Neural cell (in vitro differentiated cells): ENCODE data around the gene ATP6V1G3. TPM values are rescaled to one million over a fixed set of nuclear protein-coding genes. Genes with fewer than 3 reads are reported as not detected.

Experiments used
- H2AFZ ChIP-seq: fragments of 200-600, 300-800 bp; sonication (generic), shearing (Covaris generic); 2 replicates; pipeline ENCODE4 v1.6.0; 2014; ENCODE audit warnings: low read depth, mild to moderate bottlenecking, antibody characterized with exemption, low read length, moderate library complexity
- H3F3A ChIP-seq: fragments of 200-600 bp; shearing (Covaris generic); 2 replicates; pipeline ENCODE4 v1.6.1; 2016; ENCODE audit warnings: mild to moderate bottlenecking, moderate library complexity, mixed read lengths, antibody characterized with exemption, low read length; ENCODE audit not compliant: insufficient read depth, poor library complexity, severe bottlenecking
- H3K27ac ChIP-seq: fragments of 200-600, 300-800 bp; sonication (generic), shearing (Covaris generic); 2 replicates; pipeline ENCODE4 v1.5.1; 2014; ENCODE audit warnings: mild to moderate bottlenecking, low read length, moderate library complexity
- H3K27me3 ChIP-seq: fragments of 300-800, 200-600 bp; sonication (generic), shearing (Covaris generic); 2 replicates; pipeline ENCODE4 v1.6.0; 2014; ENCODE audit warnings: mild to moderate bottlenecking, low read depth, low read length, moderate library complexity; ENCODE audit not compliant: insufficient read depth
- H3K36me3 ChIP-seq: fragments of 300-800, 200-600 bp; sonication (generic), shearing (Covaris generic); 2 replicates; pipeline ENCODE4 v1.5.1; 2014; ENCODE audit warnings: mild to moderate bottlenecking, antibody characterized with exemption, low read length, moderate library complexity; ENCODE audit not compliant: insufficient read depth
- H3K4me2 ChIP-seq: fragments of 300-800, 200-600 bp; sonication (generic), shearing (Covaris generic); 2 replicates; pipeline ENCODE4 v1.6.0; 2014; ENCODE audit warnings: mild to moderate bottlenecking, low read length
- H3K4me3 ChIP-seq: fragments of 300-800, 200-600 bp; sonication (generic), shearing (Covaris generic); 2 replicates; pipeline ENCODE4 v1.5.1; 2014; ENCODE audit warnings: mild to moderate bottlenecking, low read length, moderate library complexity
- H3K79me2 ChIP-seq: fragments of 200-600 bp; shearing (Covaris generic); replicated peaks from 2 replicates; pipeline ENCODE4 v1.6.0; 2014; ENCODE audit warnings: mild to moderate bottlenecking, low read length, moderate library complexity; ENCODE audit not compliant: insufficient read depth
- H3K9ac ChIP-seq: fragments of 300-800, 200-600 bp; sonication (generic), shearing (Covaris generic); 2 replicates; pipeline ENCODE4 v1.6.1; 2016; ENCODE audit warnings: mild to moderate bottlenecking, low read length, mixed read lengths
- H3K9me2 ChIP-seq: fragments of 200-600 bp; shearing (Covaris generic); 2 replicates; pipeline ENCODE4 v1.6.1; 2016; ENCODE audit warnings: mild to moderate bottlenecking, low read length, mixed read lengths; ENCODE audit not compliant: insufficient read depth
- H3K9me3 ChIP-seq: fragments of 200-600, 300-800 bp; sonication (generic), shearing (Covaris generic); 2 replicates; pipeline ENCODE4 v1.6.1; 2016; ENCODE audit warnings: mild to moderate bottlenecking, mixed run types, low read length, moderate library complexity, mixed read lengths
- H4K20me1 ChIP-seq: fragments of 200-600 bp; shearing (Covaris generic); 2 replicates; pipeline ENCODE4 v1.6.1; 2016; ENCODE audit warnings: mild to moderate bottlenecking, mixed run types; ENCODE audit not compliant: insufficient read depth
- CTCF ChIP-seq: fragments of 450-650 bp; IDR thresholded peaks from 2 replicates; pipeline ENCODE4 v1.5.1; 2014; ENCODE audit warnings: antibody characterized with exemption, mild to moderate bottlenecking, moderate library complexity; ENCODE audit not compliant: poor library complexity, severe bottlenecking
- EP300 ChIP-seq: fragments of 450-650 bp; conservative IDR thresholded peaks from 2 replicates; pipeline ENCODE4 v1.6.1; 2014; ENCODE audit warnings: antibody characterized with exemption, mild to moderate bottlenecking, moderate library complexity; ENCODE audit not compliant: poor library complexity, severe bottlenecking
- EZH2 ChIP-seq: fragments of 200-600, 300-800 bp; shearing (Covaris generic), sonication (generic); IDR thresholded peaks from 2 replicates; pipeline ENCODE4 v1.6.1; 2014; ENCODE audit warnings: antibody characterized with exemption, low read length, borderline replicate concordance, mild to moderate bottlenecking; ENCODE audit not compliant: insufficient read depth, poor library complexity, severe bottlenecking
- MXI1 ChIP-seq: fragments of 450-650 bp; conservative IDR thresholded peaks from 2 replicates; pipeline ENCODE4 v1.6.1; 2014; ENCODE audit warnings: antibody characterized with exemption, mild to moderate bottlenecking; ENCODE audit not compliant: poor library complexity, severe bottlenecking
- POLR2AphosphoS5 ChIP-seq: IDR thresholded peaks from 2 replicates; pipeline ENCODE4 v1.6.1; 2012
- RAD21 ChIP-seq: fragments of 450-650 bp; conservative IDR thresholded peaks from 2 replicates; pipeline ENCODE4 v1.6.1; 2014; ENCODE audit warnings: antibody characterized with exemption, mild to moderate bottlenecking, moderate library complexity
- SMC3 ChIP-seq: fragments of 450-650 bp; conservative IDR thresholded peaks from 2 replicates; pipeline ENCODE4 v1.6.1; 2014; ENCODE audit warnings: antibody characterized with exemption, mild to moderate bottlenecking, moderate library complexity; ENCODE audit not compliant: poor library complexity
- TAF1 ChIP-seq: IDR thresholded peaks from 2 replicates; pipeline ENCODE4 v1.6.1; 2012; ENCODE audit warnings: low read depth
- polyA plus RNA-seq: library from polyadenylated mRNA; depleted of rRNA; stranded (reverse); fragments of >200 nt; gene quantifications from 2 replicates; pipeline ENCODE4 v1.2.3, GENCODE V29; 2014
- TF ChIP-seq, protein P1 (sequence below): IDR thresholded peaks from 2 replicates; pipeline ENCODE4 v1.6.1; 2012; ENCODE audit warnings: borderline replicate concordance

The ATP6V1G3 gene
- polyA plus RNA-seq, 1 donor from 2014 or later = not detected

- no peak overlapping the region for H3K9ac ChIP-seq
- H3K27ac ChIP-seq = no peak overlapping the region
- no peak for TF ChIP-seq EZH2
- H3K9me2 ChIP-seq = no peaks in the 10 kb centered on the region
- no peak overlapping the region for H3K4me3 ChIP-seq
- no peaks in the 10 kb centered on the region for H3F3A ChIP-seq
- H3K79me2 ChIP-seq = no peaks in the 10 kb centered on the region
- H3K9me3 ChIP-seq = no peaks in the 10 kb centered on the region
- no peaks in the 10 kb centered on the region for H4K20me1 ChIP-seq
- H3K4me2 ChIP-seq = no peak overlapping the region
- H3K27me3 ChIP-seq = no peaks in the 10 kb centered on the region
- no peaks in the 10 kb centered on the region for H3K36me3 ChIP-seq
- no peak overlapping the region for H2AFZ ChIP-seq
Observed at GRCh38 chr1:198483006-198483405, 57.5 kb downstream of the ATP6V1G3 start.

DNA sequence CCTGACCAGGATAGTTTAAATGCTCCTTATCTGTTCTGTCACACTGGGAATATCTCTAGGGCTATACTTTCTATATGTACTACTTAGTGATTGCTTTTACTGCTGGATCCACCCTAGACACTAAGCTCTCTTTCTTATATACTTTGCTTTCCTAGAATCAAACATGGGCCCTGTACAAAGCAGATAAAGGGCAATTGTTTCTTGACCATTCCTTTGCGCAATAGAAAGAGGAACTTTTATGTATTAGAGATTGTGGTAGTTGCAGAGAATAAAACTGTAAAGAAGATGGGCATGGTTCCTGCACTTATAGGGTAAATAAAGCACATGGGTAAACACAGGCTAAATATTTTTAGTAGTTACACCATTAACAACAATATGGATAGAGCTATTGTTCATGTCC, 58.8 kb downstream of the ATP6V1G3 start:
- no peak for TF ChIP-seq TAF1
- TF ChIP-seq CTCF = no peak
- TF ChIP-seq POLR2AphosphoS5 = no peak
- TF ChIP-seq SMC3 = no peak
- TF ChIP-seq RAD21 = no peak
- no peak for TF ChIP-seq MXI1
- TF ChIP-seq, protein P1, sequence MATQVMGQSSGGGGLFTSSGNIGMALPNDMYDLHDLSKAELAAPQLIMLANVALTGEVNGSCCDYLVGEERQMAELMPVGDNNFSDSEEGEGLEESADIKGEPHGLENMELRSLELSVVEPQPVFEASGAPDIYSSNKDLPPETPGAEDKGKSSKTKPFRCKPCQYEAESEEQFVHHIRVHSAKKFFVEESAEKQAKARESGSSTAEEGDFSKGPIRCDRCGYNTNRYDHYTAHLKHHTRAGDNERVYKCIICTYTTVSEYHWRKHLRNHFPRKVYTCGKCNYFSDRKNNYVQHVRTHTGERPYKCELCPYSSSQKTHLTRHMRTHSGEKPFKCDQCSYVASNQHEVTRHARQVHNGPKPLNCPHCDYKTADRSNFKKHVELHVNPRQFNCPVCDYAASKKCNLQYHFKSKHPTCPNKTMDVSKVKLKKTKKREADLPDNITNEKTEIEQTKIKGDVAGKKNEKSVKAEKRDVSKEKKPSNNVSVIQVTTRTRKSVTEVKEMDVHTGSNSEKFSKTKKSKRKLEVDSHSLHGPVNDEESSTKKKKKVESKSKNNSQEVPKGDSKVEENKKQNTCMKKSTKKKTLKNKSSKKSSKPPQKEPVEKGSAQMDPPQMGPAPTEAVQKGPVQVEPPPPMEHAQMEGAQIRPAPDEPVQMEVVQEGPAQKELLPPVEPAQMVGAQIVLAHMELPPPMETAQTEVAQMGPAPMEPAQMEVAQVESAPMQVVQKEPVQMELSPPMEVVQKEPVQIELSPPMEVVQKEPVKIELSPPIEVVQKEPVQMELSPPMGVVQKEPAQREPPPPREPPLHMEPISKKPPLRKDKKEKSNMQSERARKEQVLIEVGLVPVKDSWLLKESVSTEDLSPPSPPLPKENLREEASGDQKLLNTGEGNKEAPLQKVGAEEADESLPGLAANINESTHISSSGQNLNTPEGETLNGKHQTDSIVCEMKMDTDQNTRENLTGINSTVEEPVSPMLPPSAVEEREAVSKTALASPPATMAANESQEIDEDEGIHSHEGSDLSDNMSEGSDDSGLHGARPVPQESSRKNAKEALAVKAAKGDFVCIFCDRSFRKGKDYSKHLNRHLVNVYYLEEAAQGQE = no peak
- no peak for TF ChIP-seq EP300
- no peak for TF ChIP-seq EZH2
- no peak overlapping the region for H3K27ac ChIP-seq
- H4K20me1 ChIP-seq = no peaks in the 10 kb centered on the region
- H3K4me3 ChIP-seq = no peak overlapping the region
- H3K36me3 ChIP-seq = no peaks in the 10 kb centered on the region
- H3K9me3 ChIP-seq = no peaks in the 10 kb centered on the region
- H2AFZ ChIP-seq = no peak overlapping the region
- no peaks in the 10 kb centered on the region for H3K27me3 ChIP-seq
- no peaks in the 10 kb centered on the region for H3K9me2 ChIP-seq
- H3K4me2 ChIP-seq = no peak overlapping the region
- H3K9ac ChIP-seq = no peak overlapping the region
- H3F3A ChIP-seq = no peaks in the 10 kb centered on the region
- H3K79me2 ChIP-seq = no peaks in the 10 kb centered on the region

GRCh38 chr1:198480876-198481275, 59.6 kb downstream of the ATP6V1G3 start:
- no peaks in the 10 kb centered on the region for H3K36me3 ChIP-seq
- no peak overlapping the region for H3K4me2 ChIP-seq
- no peak overlapping the region for H3K9ac ChIP-seq
- H3K4me3 ChIP-seq = no peak overlapping the region
- no peak overlapping the region for H3K27ac ChIP-seq
- H3F3A ChIP-seq = no peaks in the 10 kb centered on the region
- H3K9me3 ChIP-seq = no peaks in the 10 kb centered on the region
- H4K20me1 ChIP-seq = no peaks in the 10 kb centered on the region
- H3K79me2 ChIP-seq = no peaks in the 10 kb centered on the region
- no peak for TF ChIP-seq RAD21
- no peak for TF ChIP-seq TAF1
- TF ChIP-seq, protein P1 = no peak
- TF ChIP-seq EP300 = no peak
- no peak for TF ChIP-seq EZH2
- TF ChIP-seq CTCF = no peak
- no peaks in the 10 kb centered on the region for H3K9me2 ChIP-seq
- no peak overlapping the region for H2AFZ ChIP-seq
- no peaks in the 10 kb centered on the region for H3K27me3 ChIP-seq
